HepG2 (cell line): ENCODE measurements around the gene ANAPC2. TPM values are rescaled to one million over a fixed set of nuclear protein-coding genes. Genes with fewer than 3 reads are reported as not detected.

Experiments used
- AGO1 ChIP-seq: fragments of 200-400 bp; formaldehyde crosslinking; IDR thresholded peaks from 2 replicates; pipeline ENCODE4 v1.6.1; 2017; ENCODE audit warnings: mild to moderate bottlenecking, low read depth, low read length, moderate library complexity; ENCODE audit not compliant: poor library complexity, severe bottlenecking
- AHR ChIP-seq: IDR thresholded peaks from 2 replicates; pipeline ENCODE4 v1.6.1; 2018; ENCODE audit warnings: missing genetic modification reagents, missing compliant biosample characterization
- CHD2 ChIP-seq: IDR thresholded peaks from 2 replicates; pipeline ENCODE4 v1.6.1; 2011; ENCODE audit warnings: low read depth, low read length, improper control_type of control experiment
- HDAC6 ChIP-seq: fragments of 200-600 bp; sonication (generic); IDR thresholded peaks from 2 replicates; pipeline ENCODE4 v1.7.0; 2017; ENCODE audit warnings: mild to moderate bottlenecking, antibody characterized with exemption, low read length, low read depth
- KLF13 ChIP-seq: sonication (generic); formaldehyde crosslinking; IDR thresholded peaks from 2 replicates; pipeline ENCODE4 v1.4.0; 2020; ENCODE audit warnings: mild to moderate bottlenecking, missing genetic modification reagents
- KLF9 ChIP-seq: IDR thresholded peaks from 2 replicates; pipeline ENCODE4 v1.6.1; 2016; ENCODE audit warnings: low read depth
- RARA ChIP-seq: IDR thresholded peaks from 2 replicates; pipeline ENCODE4 v1.6.1; 2016; ENCODE audit warnings: missing genetic modification reagents, missing compliant biosample characterization
- TEAD2 ChIP-seq: sonication (generic); formaldehyde crosslinking; IDR thresholded peaks from 2 replicates; pipeline ENCODE4 v1.9.0; 2021; ENCODE audit warnings: missing genetic modification reagents
- ZC3H4 ChIP-seq: sonication (generic); formaldehyde crosslinking; IDR thresholded peaks from 2 replicates; pipeline ENCODE4 v1.4.0; 2020; ENCODE audit warnings: missing genetic modification reagents, borderline replicate concordance
- ZNF263 ChIP-seq: sonication (generic); formaldehyde crosslinking; IDR thresholded peaks from 2 replicates; pipeline ENCODE4 v1.4.0; 2020; ENCODE audit warnings: missing genetic modification reagents
- ZNF296 ChIP-seq: sonication (generic); formaldehyde crosslinking; conservative IDR thresholded peaks from 2 replicates; pipeline ENCODE4 v1.5.0; 2020; ENCODE audit warnings: mild to moderate bottlenecking, missing genetic modification reagents
- ZNF326 ChIP-seq: sonication (generic); formaldehyde crosslinking; IDR thresholded peaks from 2 replicates; pipeline ENCODE4 v1.4.0; 2020; ENCODE audit warnings: missing genetic modification reagents, borderline replicate concordance
- ZNF496 ChIP-seq: sonication (generic); formaldehyde crosslinking; IDR thresholded peaks from 2 replicates; pipeline ENCODE4 v1.8.1; 2023; ENCODE audit warnings: mild to moderate bottlenecking, moderate library complexity, missing genetic modification reagents; ENCODE audit not compliant: insufficient replicate concordance
- ZSCAN31 ChIP-seq: sonication (generic); formaldehyde crosslinking; IDR thresholded peaks from 2 replicates; pipeline ENCODE4 v1.5.0; 2020; ENCODE audit warnings: low read depth, mild to moderate bottlenecking, missing genetic modification reagents
- polyA plus RNA-seq, 8 experiments: library from polyadenylated mRNA; depleted of rRNA in 3 of 8; stranded (reverse) in 7 of 8; unstranded in 1 of 8; fragments of >200 nt; fragmentation: Illumina TruSeq in 4 of 8; extraction: Trizol in 4 of 8; gene quantifications; 2 replicates each; pipeline versions ENCODE4 v1.2.1 to v1.2.3, GENCODE V29; 2011 to 2016; ENCODE audit warnings: low read depth in 4 of 8, missing spikeins in 1 of 8, mixed read lengths in 1 of 8; ENCODE audit not compliant: insufficient read depth in 1 of 8
- total RNA-seq, 5 experiments: library from RNA; depleted of rRNA; stranded (reverse); fragments of >200 nt; fragmentation: Illumina TruSeq; extraction: Trizol; gene quantifications; 2 replicates each; pipeline ENCODE4 v1.2.3, GENCODE V29; 2016; ENCODE audit warnings: low read depth in 1 of 5
- TF ChIP-seq, protein P1 (sequence below): IDR thresholded peaks from 2 replicates; pipeline ENCODE4 v1.6.1; 2016; ENCODE audit warnings: low read depth, missing genetic modification reagents, missing compliant biosample characterization
- TF ChIP-seq, protein P2 (sequence below): sonication (generic); formaldehyde crosslinking; IDR thresholded peaks from 2 replicates; pipeline ENCODE4 v1.4.0; 2020; ENCODE audit warnings: mild to moderate bottlenecking, missing genetic modification reagents, borderline replicate concordance

Gene ANAPC2
- total and polyA plus RNA-seq, 2 of the 13 experiments (the other 11 are each of a cell fraction or from before 2014, with no cell fraction given): 12.3 to 15.4 TPM

GRCh38 chr9:137200311-137201204 is 12.2 kb upstream of the ANAPC2 start, which contains the start of gene TPRN (continued):
- TF ChIP-seq HDAC6: no peak
- peak; percentile 86 for TF ChIP-seq ZSCAN31 (CRISPR knock-in tag)
- 0 out of 2 replicates have a peak, but pooled peaks have one; percentile 27 for TF ChIP-seq ZNF263 (CRISPR knock-in tag)
- peak; percentile 70; the same call in 1 of the 2 replicates for TF ChIP-seq ZNF326 (CRISPR knock-in tag)
- no peak for TF ChIP-seq KLF13 (CRISPR knock-in tag)
- peak; percentile 83 for TF ChIP-seq RARA
- peak; percentile 60; the same call in 1 of the 2 replicates for TF ChIP-seq KLF9
- no peak for TF ChIP-seq TEAD2 (CRISPR knock-in tag)
- TF ChIP-seq, protein P1, sequence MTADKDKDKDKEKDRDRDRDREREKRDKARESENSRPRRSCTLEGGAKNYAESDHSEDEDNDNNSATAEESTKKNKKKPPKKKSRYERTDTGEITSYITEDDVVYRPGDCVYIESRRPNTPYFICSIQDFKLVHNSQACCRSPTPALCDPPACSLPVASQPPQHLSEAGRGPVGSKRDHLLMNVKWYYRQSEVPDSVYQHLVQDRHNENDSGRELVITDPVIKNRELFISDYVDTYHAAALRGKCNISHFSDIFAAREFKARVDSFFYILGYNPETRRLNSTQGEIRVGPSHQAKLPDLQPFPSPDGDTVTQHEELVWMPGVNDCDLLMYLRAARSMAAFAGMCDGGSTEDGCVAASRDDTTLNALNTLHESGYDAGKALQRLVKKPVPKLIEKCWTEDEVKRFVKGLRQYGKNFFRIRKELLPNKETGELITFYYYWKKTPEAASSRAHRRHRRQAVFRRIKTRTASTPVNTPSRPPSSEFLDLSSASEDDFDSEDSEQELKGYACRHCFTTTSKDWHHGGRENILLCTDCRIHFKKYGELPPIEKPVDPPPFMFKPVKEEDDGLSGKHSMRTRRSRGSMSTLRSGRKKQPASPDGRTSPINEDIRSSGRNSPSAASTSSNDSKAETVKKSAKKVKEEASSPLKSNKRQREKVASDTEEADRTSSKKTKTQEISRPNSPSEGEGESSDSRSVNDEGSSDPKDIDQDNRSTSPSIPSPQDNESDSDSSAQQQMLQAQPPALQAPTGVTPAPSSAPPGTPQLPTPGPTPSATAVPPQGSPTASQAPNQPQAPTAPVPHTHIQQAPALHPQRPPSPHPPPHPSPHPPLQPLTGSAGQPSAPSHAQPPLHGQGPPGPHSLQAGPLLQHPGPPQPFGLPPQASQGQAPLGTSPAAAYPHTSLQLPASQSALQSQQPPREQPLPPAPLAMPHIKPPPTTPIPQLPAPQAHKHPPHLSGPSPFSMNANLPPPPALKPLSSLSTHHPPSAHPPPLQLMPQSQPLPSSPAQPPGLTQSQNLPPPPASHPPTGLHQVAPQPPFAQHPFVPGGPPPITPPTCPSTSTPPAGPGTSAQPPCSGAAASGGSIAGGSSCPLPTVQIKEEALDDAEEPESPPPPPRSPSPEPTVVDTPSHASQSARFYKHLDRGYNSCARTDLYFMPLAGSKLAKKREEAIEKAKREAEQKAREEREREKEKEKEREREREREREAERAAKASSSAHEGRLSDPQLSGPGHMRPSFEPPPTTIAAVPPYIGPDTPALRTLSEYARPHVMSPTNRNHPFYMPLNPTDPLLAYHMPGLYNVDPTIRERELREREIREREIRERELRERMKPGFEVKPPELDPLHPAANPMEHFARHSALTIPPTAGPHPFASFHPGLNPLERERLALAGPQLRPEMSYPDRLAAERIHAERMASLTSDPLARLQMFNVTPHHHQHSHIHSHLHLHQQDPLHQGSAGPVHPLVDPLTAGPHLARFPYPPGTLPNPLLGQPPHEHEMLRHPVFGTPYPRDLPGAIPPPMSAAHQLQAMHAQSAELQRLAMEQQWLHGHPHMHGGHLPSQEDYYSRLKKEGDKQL (CRISPR knock-in tag): no peak
- no peak for TF ChIP-seq ZNF496 (CRISPR knock-in tag)
- TF ChIP-seq AHR (CRISPR knock-in tag): 0 out of 2 replicates have a peak, but pooled peaks have one; percentile 63
- no peak for TF ChIP-seq ZNF296 (CRISPR knock-in tag)
- TF ChIP-seq, protein P2, sequence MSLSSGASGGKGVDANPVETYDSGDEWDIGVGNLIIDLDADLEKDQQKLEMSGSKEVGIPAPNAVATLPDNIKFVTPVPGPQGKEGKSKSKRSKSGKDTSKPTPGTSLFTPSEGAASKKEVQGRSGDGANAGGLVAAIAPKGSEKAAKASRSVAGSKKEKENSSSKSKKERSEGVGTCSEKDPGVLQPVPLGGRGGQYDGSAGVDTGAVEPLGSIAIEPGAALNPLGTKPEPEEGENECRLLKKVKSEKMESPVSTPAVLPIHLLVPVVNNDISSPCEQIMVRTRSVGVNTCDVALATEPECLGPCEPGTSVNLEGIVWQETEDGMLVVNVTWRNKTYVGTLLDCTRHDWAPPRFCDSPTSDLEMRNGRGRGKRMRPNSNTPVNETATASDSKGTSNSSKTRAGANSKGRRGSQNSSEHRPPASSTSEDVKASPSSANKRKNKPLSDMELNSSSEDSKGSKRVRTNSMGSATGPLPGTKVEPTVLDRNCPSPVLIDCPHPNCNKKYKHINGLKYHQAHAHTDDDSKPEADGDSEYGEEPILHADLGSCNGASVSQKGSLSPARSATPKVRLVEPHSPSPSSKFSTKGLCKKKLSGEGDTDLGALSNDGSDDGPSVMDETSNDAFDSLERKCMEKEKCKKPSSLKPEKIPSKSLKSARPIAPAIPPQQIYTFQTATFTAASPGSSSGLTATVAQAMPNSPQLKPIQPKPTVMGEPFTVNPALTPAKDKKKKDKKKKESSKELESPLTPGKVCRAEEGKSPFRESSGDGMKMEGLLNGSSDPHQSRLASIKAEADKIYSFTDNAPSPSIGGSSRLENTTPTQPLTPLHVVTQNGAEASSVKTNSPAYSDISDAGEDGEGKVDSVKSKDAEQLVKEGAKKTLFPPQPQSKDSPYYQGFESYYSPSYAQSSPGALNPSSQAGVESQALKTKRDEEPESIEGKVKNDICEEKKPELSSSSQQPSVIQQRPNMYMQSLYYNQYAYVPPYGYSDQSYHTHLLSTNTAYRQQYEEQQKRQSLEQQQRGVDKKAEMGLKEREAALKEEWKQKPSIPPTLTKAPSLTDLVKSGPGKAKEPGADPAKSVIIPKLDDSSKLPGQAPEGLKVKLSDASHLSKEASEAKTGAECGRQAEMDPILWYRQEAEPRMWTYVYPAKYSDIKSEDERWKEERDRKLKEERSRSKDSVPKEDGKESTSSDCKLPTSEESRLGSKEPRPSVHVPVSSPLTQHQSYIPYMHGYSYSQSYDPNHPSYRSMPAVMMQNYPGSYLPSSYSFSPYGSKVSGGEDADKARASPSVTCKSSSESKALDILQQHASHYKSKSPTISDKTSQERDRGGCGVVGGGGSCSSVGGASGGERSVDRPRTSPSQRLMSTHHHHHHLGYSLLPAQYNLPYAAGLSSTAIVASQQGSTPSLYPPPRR (CRISPR knock-in tag): peak; percentile 42; the same call in 1 of the 2 replicates
- TF ChIP-seq CHD2: no peak
- peak; percentile 84 for TF ChIP-seq AGO1
- TF ChIP-seq ZC3H4: no peak; the same call in 1 of the 2 replicates
